GM23338 (cell line): ENCODE results near the gene GPATCH8. TPM values are rescaled to one million over a fixed set of nuclear protein-coding genes. Genes with fewer than 3 reads are reported as not detected.

Experiments
- ATAC-seq: fragments of 200-7000 bp; cut with Tn5 transposase; 3 replicates; pipeline ENCODE4 v1.9.1; 2020
- DNase-seq: peaks from one replicate; pipeline ENCODE4 v3.0.0-alpha.2; 2015; ENCODE audit warnings: low spot score
- H2AFZ ChIP-seq: fragments of 200-600 bp; sonication (generic); 2 replicates; pipeline ENCODE4 v1.8.0; 2016; ENCODE audit warnings: antibody characterized with exemption, mild to moderate bottlenecking, moderate library complexity
- H3F3A ChIP-seq: fragments of 200-600 bp; sonication (generic); replicated peaks from 2 replicates; pipeline ENCODE4 v1.8.0; 2017; ENCODE audit warnings: antibody characterized with exemption, mixed run types, low read depth
- H3K27ac ChIP-seq: fragments of 200-600 bp; sonication (generic); 2 replicates; pipeline ENCODE4 v1.6.1; 2016; ENCODE audit warnings: low read depth
- H3K27me3 ChIP-seq: fragments of 200-600 bp; sonication (generic); 2 replicates; pipeline ENCODE4 v1.8.0; 2016; ENCODE audit warnings: mild to moderate bottlenecking, mixed run types, moderate library complexity; ENCODE audit not compliant: insufficient read depth
- H3K36me3 ChIP-seq: fragments of 200-600 bp; sonication (generic); 2 replicates; pipeline ENCODE4 v1.8.0; 2016; ENCODE audit warnings: mild to moderate bottlenecking; ENCODE audit not compliant: insufficient read depth
- H3K4me1 ChIP-seq: fragments of 200-600 bp; sonication (generic); 2 replicates; pipeline ENCODE4 v1.8.0; 2016; ENCODE audit warnings: mild to moderate bottlenecking, moderate library complexity; ENCODE audit not compliant: insufficient read depth
- H3K4me2 ChIP-seq: fragments of 200-600 bp; sonication (generic); 2 replicates; pipeline ENCODE4 v1.7.1; 2017; ENCODE audit warnings: mixed run types
- H3K4me3 ChIP-seq: fragments of 200-600 bp; sonication (generic); 2 replicates; pipeline ENCODE4 v1.6.1; 2016; ENCODE audit warnings: mixed run types
- H3K79me2 ChIP-seq: fragments of 200-600 bp; sonication (generic); replicated peaks from 2 replicates; pipeline ENCODE4 v1.8.0; 2017; ENCODE audit warnings: mild to moderate bottlenecking; ENCODE audit not compliant: insufficient read depth
- H3K9me2 ChIP-seq: fragments of 200-600 bp; sonication (generic); 2 replicates; pipeline ENCODE4 v1.8.0; 2017; ENCODE audit not compliant: insufficient read depth
- H4K20me1 ChIP-seq: fragments of 200-600 bp; sonication (generic); replicated peaks from 2 replicates; pipeline ENCODE4 v1.8.0; 2017; ENCODE audit warnings: mild to moderate bottlenecking; ENCODE audit not compliant: insufficient read depth
- H3K27ac Mint-ChIP-seq: 2 replicates; pipeline ENCODE4 v1.8.0; 2020; ENCODE audit warnings: inconsistent platforms, mild to moderate bottlenecking, moderate library complexity, mixed read lengths
- H3K27me3 Mint-ChIP-seq: 3 replicates; pipeline ENCODE4 v1.8.0; 2022; ENCODE audit warnings: low read depth, mild to moderate bottlenecking, moderate library complexity, mixed read lengths, inconsistent platforms; ENCODE audit not compliant: insufficient read depth, poor library complexity
- H3K36me3 Mint-ChIP-seq: 3 replicates; pipeline ENCODE4 v1.8.0; 2021; ENCODE audit warnings: low read depth, mild to moderate bottlenecking, inconsistent platforms, moderate library complexity, mixed read lengths
- H3K4me1 Mint-ChIP-seq: 3 replicates; pipeline ENCODE4 v1.8.0; 2020; ENCODE audit warnings: mild to moderate bottlenecking, inconsistent platforms, mixed read lengths
- H3K4me3 Mint-ChIP-seq: 3 replicates; pipeline ENCODE4 v1.8.0; 2021; ENCODE audit warnings: moderate library complexity, mild to moderate bottlenecking, inconsistent platforms, mixed read lengths
- H3K9me3 Mint-ChIP-seq: 3 replicates; pipeline ENCODE4 v1.8.0; 2020; ENCODE audit warnings: moderate library complexity, mild to moderate bottlenecking, inconsistent platforms, mixed read lengths
- CTCF ChIP-seq, 2 experiments: fragments of 200-600 bp in 1 of 2; sonication (generic) in 1 of 2; conservative IDR thresholded peaks; 2 replicates each; pipeline versions ENCODE4 v1.5.1 to v1.6.1; 2016 to 2017; ENCODE audit warnings: antibody characterized with exemption in 2 of 2, low read depth in 2 of 2, mild to moderate bottlenecking in 2 of 2, moderate library complexity in 1 of 2
- EZH2 ChIP-seq: fragments of 200-600 bp; sonication (generic); IDR thresholded peaks from one replicate; pipeline ENCODE4 v1.8.0; 2017; ENCODE audit warnings: antibody characterized with exemption, mild to moderate bottlenecking, low read depth; ENCODE audit not compliant: unreplicated experiment
- EZH2phosphoT487 ChIP-seq: fragments of 200-600 bp; sonication (generic); IDR thresholded peaks from one replicate; pipeline ENCODE4 v1.8.1; 2018; ENCODE audit warnings: antibody characterized with exemption; ENCODE audit not compliant: unreplicated experiment
- JUNB ChIP-seq: IDR thresholded peaks from one replicate; pipeline ENCODE4 v1.6.1; 2016; ENCODE audit warnings: antibody characterized with exemption; ENCODE audit not compliant: unreplicated experiment
- POLR2AphosphoS5 ChIP-seq: IDR thresholded peaks from 2 replicates; pipeline ENCODE4 v1.6.1; 2016; ENCODE audit warnings: antibody characterized with exemption, low read depth
- STAT1 ChIP-seq: IDR thresholded peaks from one replicate; pipeline ENCODE4 v1.6.1; 2016; ENCODE audit warnings: antibody characterized with exemption; ENCODE audit not compliant: unreplicated experiment
- polyA plus RNA-seq: library from polyadenylated mRNA; unstranded; fragments of >200 nt; fragmentation: Nextera tagmentation; extraction: Ambion mirVana; gene quantifications from 2 replicates; pipeline ENCODE4 v1.2.1, GENCODE V29; 2016
- total RNA-seq: library from RNA; depleted of rRNA; stranded (reverse); fragments of >200 nt; shearing (Covaris generic); gene quantifications from 2 replicates; pipeline ENCODE4 v1.2.3, GENCODE V29; 2014

GPATCH8 gene
- total and polyA plus RNA-seq, 2 experiments from 2014 or later = 44.4 to 76.5 TPM

- no peaks in the 10 kb centered on the region for H4K20me1 ChIP-seq
- DNase-seq (peak; percentile 96), ATAC-seq (peak; percentile 85)
- H3K4me3 ChIP-seq = peak overlapping the region; percentile 82
- H3K27ac ChIP-seq = no peak overlapping the region
- Mint-ChIP-seq H3K9me3 (no peaks in the 10 kb centered on the region), H3K27me3 (peaks cover 45% of the 10 kb centered on the region), H3K36me3 (no peaks in the 10 kb centered on the region; the same call in 2 of the 3 replicates), H3K4me1 (peaks cover 18% of the 10 kb centered on the region), H3K27ac (no peak overlapping the region), H3K4me3 (peak overlapping the region; percentile 78)
- no peaks in the 10 kb centered on the region for H3K79me2 ChIP-seq
- 0 out of 2 replicates have a peak, but pooled peaks cover 8% of the 10 kb centered on the region for H3K9me2 ChIP-seq
- peak; percentile 65 for TF ChIP-seq POLR2AphosphoS5
- no peak for TF ChIP-seq JUNB
- TF ChIP-seq CTCF (conservative IDR thresholded peaks at IDR 0.05; ENCODE audit: low read depth in 2 of 2) = peak in 1 of 2 experiments; percentile 34; a peak in 3 of 4 replicates
- no peak for TF ChIP-seq EZH2
- H3F3A ChIP-seq = 0 out of 2 replicates have a peak, but pooled peaks cover 4% of the 10 kb centered on the region
- H2AFZ ChIP-seq = peak overlapping the region; percentile 100
- peak overlapping the region; percentile 98 for H3K4me2 ChIP-seq
- no peaks in the 10 kb centered on the region for H3K36me3 ChIP-seq
- peaks cover 51% of the 10 kb centered on the region for H3K27me3 ChIP-seq
- H3K4me1 ChIP-seq = peaks cover 7% of the 10 kb centered on the region
Observed at GRCh38 chr17:44385287-44386181, 117.7 kb downstream of the GPATCH8 start.

GRCh38 chr17:44384823-44385286 is 118.4 kb downstream of the GPATCH8 start:
- Histone ChIP-seq H3K27ac (no peak overlapping the region), H3K4me3 (peak overlapping the region; percentile 82), H3K9me2 (0 out of 2 replicates have a peak, but pooled peaks cover 3% of the 10 kb centered on the region), H3K36me3 (no peaks in the 10 kb centered on the region), H3K4me2 (peak overlapping the region; percentile 98), H3F3A (0 out of 2 replicates have a peak, but pooled peaks cover 3% of the 10 kb centered on the region), H2AFZ (peak overlapping the region; percentile 97), H3K4me1 (peaks cover 7% of the 10 kb centered on the region), H4K20me1 (no peaks in the 10 kb centered on the region), H3K27me3 (peaks cover 51% of the 10 kb centered on the region), H3K79me2 (no peaks in the 10 kb centered on the region)
- no peak overlapping the region for H3K27ac Mint-ChIP-seq
- ATAC-seq (peak; percentile 22; the same call in 2 of the 3 replicates), DNase-seq (peak; percentile 68)
- no peaks in the 10 kb centered on the region for H3K9me3 Mint-ChIP-seq
- H3K36me3 Mint-ChIP-seq = no peaks in the 10 kb centered on the region; the same call in 2 of the 3 replicates
- peaks cover 45% of the 10 kb centered on the region for H3K27me3 Mint-ChIP-seq
- peaks cover 18% of the 10 kb centered on the region for H3K4me1 Mint-ChIP-seq
- H3K4me3 Mint-ChIP-seq = peak overlapping the region; percentile 78
- peak; percentile 24 for TF ChIP-seq EZH2
- TF ChIP-seq STAT1 = no peak
- no peak for TF ChIP-seq EZH2phosphoT487
